ENCODE results near the gene TRPM2.

Gene TRPM2

DNA sequence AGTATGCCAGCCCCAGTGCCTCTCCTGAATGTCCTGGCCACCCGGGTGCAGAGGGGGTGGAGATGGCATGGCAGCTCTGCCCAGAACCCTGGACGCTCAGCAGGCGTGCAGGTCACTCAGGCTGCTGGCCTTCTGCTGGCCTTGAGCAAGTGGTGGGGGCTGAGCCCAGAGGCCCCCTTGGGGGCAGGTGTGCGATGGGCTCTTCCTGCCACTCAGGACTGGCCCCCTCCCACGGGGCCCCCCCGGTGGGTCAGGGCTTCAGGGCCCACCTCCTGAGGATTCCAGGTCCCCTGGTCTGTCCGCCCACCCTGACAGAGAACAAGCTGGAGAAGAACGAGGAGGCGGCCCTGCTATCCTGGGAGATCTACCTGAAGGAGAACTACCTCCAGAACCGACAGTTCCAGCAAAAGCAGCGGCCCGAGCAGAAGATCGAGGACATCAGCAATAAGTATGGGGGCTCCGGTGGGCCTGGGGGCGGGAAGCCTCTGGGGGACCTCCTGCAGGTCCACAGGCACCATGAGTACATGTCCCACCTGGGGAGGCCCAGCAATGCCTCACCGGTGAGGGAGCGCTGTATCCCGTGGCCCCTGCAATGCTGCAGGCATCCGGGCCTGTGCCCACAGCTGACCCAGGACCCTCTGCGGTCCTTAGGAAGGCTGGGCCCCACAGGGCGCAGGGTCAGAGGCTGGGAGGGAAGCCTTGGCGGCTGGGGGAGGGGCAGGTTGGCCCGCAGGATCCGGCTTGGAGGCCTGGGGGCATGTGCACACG lies 64.9 kb downstream of the TRPM2 start:
- DNase-seq, result no peak

GRCh38 chr21:44418876-44419230 lies 65.4 kb downstream of the TRPM2 start:
- DNase-seq, result no peak

GRCh38 chr21:44419679-44420078 lies 66.3 kb downstream of the TRPM2 start:
- no peak for DNase-seq

- no peak for DNase-seq
Observed at GRCh38 chr21:44420416-44421205, 67.2 kb downstream of the TRPM2 start.

DNA sequence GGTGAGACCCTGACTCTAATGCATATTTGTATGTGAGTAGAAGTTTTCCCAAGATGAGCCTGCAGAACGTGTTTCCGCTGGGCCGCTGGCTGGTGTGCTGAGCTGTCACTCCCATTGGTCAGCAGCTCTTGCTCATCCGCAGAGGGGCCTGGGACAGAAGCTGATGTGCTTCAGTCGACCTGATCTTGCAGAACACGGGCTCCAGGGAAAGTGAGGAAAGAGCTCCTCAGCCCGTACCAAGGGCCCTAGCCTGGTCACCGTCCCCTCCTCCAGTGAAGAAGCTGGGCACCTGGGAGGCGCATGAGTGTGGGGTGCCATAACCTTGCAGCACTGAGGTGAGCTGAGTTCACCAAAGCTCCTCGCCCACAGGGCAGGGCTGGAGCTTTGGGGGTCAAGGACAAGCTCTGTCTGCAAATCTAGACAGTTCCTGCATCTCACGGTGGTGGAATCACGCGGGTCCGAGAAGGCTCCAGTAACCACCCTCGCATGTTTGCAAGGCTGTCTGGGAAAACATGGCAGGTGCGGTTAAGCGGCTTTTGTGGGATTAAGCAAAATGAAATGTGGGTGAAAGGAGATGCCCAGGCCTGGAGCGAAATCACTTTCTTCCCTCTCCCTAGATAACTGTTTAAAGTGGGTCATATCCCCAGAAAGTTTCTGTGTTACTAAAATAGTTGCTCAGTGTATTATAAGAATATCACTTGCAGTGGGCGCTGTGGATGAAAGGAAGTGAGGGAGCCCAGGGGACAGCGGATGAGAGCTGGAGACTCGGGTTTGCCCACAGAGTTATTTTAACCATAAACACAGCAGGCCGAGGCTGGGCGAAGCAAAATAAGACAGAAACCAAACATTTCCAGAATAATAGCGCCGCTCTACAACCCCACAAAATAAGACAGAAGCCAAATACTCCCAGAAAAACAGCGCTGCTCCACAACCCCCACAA lies 68.8 kb downstream of the TRPM2 start:
- no peak for DNase-seq

DNA sequence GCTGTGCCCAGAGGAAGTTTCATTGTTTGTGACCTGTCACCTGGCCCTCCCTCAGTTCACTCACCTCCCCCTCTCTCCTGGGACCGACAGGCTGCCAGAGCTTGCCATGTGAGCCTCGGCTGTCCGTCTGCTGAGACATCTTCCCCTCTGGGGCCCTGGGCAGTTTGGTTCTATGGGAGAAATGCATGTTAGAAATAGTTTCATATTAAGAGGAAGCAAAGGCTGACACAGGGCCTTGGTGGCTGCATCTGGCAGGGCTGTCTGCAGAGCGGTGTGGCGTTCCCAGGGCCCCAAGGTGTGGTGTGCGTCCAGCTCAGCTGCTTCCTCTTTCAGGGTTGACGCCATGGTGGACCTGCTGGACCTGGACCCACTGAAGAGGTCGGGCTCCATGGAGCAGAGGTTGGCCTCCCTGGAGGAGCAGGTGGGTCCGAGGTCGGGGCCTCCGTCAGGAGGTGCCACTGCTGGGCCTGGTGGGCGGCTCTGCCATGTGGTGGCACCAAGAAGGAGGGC lies 69.9 kb downstream of the TRPM2 start:
- DNase-seq, result no peak

GRCh38 chr21:44423941-44424607 lies 70.7 kb downstream of the TRPM2 start:
- DNase-seq, result no peak

DNA sequence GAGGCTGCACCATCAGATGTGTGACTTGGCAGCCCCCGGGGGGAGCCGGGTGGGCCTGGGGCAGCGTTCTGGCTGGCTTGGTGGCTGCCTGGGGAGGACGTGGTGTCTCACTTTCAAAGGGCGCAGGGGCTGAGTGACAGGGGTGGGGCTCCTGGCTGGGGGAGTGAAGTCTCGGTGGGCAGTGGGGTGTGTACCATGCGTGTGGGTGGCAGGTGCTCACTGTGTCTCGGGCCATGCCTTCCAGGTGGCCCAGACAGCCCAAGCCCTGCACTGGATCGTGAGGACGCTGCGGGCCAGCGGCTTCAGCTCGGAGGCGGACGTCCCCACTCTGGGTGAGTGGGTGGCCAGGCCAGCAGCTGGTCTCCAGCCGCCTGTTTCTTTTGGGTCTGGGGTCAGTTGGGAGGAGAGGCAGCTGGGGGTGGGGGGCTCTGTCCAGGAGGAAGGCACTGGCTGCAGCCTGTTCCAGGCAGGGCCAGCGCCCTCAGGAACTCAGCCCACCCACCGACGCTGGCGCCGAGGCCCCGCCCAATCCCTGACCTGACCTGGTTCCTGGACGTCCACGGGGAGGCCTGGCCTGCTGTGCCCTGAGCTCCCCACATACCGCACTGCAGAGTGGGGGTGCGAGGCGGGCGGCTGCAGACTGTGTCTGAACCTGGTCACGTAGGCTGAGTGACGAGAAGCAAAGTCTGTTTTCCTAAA lies 71.3 kb downstream of the TRPM2 start:
- no peak for DNase-seq

DNA sequence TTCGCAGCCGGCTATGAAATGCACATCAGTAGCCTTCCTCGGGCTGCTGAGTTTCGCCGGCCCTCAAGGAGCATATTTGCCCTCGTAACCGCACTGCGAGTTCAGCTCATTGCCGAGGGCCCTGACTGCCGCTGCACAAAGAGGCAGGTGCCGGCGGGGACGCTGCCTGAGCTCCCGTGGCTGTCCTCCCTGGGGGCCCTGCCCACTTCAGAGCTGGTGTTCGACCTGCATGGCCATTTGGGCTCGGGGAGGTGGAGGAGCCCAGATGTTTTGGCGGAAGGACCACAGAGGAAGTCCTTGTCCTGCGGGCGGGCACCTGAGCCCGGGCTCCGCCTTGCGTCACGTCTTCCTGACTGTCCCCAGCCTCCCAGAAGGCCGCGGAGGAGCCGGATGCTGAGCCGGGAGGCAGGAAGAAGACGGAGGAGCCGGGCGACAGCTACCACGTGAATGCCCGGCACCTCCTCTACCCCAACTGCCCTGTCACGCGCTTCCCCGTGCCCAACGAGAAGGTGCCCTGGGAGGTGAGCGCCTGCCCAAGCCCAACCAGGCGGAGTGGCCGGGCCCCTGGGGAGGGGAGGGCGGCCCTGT lies 72.0 kb downstream of the TRPM2 start:
- DNase-seq, result no peak

DNA sequence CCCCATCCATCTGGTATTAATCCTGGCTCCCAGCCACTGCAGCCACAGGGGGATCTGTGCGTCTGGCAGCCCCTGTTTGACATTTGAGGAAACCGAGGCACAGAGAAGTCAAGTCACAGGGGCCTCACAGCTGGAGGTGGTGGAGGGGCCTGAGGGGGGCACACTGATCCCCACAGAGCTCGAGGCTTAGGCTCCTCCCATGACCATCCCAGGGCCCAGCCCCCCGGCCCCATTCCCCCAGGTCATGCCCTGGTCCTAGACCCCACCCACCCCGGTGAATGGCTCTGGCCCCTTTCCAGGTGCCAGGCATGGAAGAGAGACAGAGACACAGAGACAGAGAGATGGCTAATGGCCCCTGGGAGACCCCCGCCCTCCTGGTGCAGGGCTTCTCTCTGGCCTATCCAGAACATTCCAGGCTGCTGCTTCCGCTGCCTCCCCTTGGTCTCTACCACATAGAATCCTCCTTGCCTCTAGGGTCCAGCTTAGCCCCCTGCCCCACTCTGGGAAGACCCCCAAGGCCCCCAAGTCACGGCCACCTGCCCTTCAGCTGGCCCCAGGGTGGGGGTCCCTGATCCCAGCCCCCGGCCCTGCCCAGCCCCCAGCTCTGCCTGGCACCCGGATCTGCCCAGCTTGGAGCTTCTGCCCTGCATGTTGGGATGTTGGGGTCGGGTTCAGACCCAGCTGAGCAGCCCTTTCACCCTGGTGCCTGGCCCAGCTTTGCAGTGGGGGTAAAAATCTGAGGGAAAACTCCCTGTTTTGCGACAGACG lies 72.7 kb downstream of the TRPM2 start:
- DNase-seq, result no peak

GRCh38 chr21:44426663-44427191 lies 73.3 kb downstream of the TRPM2 start:
- DNase-seq, result no peak

GRCh38 chr21:44427241-44428120 lies 74.1 kb downstream of the TRPM2 start:
- DNase-seq, result no peak

GRCh38 chr21:44428281-44428960 lies 75.0 kb downstream of the TRPM2 start:
- no peak for DNase-seq

DNA sequence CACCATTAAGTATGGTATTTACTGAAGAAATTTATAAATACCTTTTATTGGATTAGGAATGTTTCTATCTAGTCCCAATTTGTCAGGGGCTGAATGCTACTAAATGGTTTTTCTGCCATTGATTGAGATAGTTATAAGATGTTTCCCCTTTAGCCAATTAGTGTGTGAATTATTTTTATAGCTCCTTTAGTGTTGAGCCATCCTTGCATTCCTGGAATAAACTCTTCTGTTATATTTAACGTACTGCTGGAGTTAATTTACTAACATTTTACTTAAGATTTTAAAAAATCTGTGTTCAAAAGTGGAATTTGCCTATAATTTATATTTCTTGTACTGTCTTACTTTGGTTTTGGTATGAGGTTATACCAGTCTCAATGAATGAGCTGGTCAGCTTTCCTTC lies 76.5 kb downstream of the TRPM2 start:
- no peak for DNase-seq

- DNase-seq, result no peak
Observed at GRCh38 chr21:44431300-44431699, 77.9 kb downstream of the TRPM2 start.

GRCh38 chr21:44432841-44433790 lies 79.7 kb downstream of the TRPM2 start:
- DNase-seq, result no peak

DNA sequence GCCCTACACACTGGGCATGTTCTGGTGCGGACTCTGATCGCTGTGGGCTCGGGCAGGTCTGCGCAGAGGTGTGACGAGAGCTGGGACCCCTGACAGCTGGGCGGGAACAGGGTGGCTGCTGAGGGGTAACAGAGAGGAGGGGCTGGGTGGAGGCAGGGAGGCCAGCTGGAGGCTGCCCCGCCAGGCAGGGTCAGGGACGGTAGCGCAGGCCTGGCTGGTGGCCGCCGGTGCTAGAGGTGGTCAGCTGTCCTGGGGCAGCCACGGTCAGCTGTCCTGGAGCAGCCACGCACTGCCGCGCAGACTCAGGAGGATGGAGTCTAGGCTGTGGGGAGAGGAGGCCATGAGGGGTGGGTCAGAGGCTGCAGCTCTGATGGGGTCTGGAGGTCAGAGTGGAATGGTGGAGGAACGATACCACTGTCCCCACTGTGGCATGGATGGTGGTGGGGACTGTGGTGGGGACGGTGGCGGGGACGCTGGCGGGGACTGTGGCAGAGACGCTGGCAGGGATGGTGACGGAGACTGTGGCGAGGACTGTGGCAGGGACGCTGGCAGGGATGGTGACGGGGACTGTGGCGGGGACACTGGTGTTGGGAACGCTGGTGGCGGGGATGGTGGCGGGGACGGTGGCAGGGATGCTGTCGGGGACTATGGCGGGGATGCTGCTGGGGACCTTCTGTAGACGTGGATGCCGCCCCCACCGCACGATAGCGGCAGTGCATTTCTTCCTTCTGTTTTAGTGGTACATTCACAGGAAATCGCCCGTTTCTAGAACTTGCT lies 80.6 kb downstream of the TRPM2 start:
- DNase-seq, result no peak
